RWPE2 (cell line): ENCODE results near the gene OSBPL6.

ENCODE experiments used
- ATAC-seq: fragments of 200-7000 bp; cut with Tn5 transposase; 3 replicates; pipeline ENCODE4 v1.9.1; 2021; ENCODE audit warnings: low read depth
- DNase-seq: peaks from one replicate; pipeline ENCODE4 v3.0.0-alpha.2; 2020; ENCODE audit warnings: low spot score
- H3K27ac ChIP-seq: fragments of 450-650 bp; 2 replicates; pipeline ENCODE4 v1.5.1; 2017; ENCODE audit warnings: mild to moderate bottlenecking; ENCODE audit not compliant: poor library complexity, severe bottlenecking
- H3K27me3 ChIP-seq: fragments of 250-450 bp; sonication (Bioruptor Pico); 2 replicates; pipeline ENCODE4 v1.5.1; 2021; ENCODE audit warnings: mild to moderate bottlenecking, moderate library complexity; ENCODE audit not compliant: insufficient read depth, poor library complexity, severe bottlenecking
- H3K36me3 ChIP-seq: fragments of 250-450 bp; sonication (Bioruptor Pico); 2 replicates; pipeline ENCODE4 v1.5.1; 2020; ENCODE audit warnings: low read depth, mild to moderate bottlenecking, moderate library complexity
- H3K4me1 ChIP-seq: fragments of 250-450 bp; sonication (Bioruptor Pico); 2 replicates; pipeline ENCODE4 v1.5.1; 2021; ENCODE audit warnings: mild to moderate bottlenecking, moderate library complexity; ENCODE audit not compliant: insufficient read depth, poor library complexity, severe bottlenecking
- H3K4me3 ChIP-seq: fragments of 250-450 bp; sonication (Bioruptor Pico); 2 replicates; pipeline ENCODE4 v1.5.1; 2021; ENCODE audit warnings: mild to moderate bottlenecking, moderate library complexity; ENCODE audit not compliant: severe bottlenecking
- H3K9me3 ChIP-seq: fragments of 250-450 bp; sonication (Bioruptor Pico); 2 replicates; pipeline ENCODE4 v1.5.1; 2021; ENCODE audit warnings: mild to moderate bottlenecking, moderate library complexity; ENCODE audit not compliant: severe bottlenecking
- TF ChIP-seq, protein P1 (sequence below): fragments of 450-650 bp; IDR thresholded peaks from one replicate; pipeline ENCODE4 v1.5.1; 2017; ENCODE audit warnings: mild to moderate bottlenecking, moderate library complexity; ENCODE audit not compliant: poor library complexity, severe bottlenecking

The OSBPL6 gene

DNA sequence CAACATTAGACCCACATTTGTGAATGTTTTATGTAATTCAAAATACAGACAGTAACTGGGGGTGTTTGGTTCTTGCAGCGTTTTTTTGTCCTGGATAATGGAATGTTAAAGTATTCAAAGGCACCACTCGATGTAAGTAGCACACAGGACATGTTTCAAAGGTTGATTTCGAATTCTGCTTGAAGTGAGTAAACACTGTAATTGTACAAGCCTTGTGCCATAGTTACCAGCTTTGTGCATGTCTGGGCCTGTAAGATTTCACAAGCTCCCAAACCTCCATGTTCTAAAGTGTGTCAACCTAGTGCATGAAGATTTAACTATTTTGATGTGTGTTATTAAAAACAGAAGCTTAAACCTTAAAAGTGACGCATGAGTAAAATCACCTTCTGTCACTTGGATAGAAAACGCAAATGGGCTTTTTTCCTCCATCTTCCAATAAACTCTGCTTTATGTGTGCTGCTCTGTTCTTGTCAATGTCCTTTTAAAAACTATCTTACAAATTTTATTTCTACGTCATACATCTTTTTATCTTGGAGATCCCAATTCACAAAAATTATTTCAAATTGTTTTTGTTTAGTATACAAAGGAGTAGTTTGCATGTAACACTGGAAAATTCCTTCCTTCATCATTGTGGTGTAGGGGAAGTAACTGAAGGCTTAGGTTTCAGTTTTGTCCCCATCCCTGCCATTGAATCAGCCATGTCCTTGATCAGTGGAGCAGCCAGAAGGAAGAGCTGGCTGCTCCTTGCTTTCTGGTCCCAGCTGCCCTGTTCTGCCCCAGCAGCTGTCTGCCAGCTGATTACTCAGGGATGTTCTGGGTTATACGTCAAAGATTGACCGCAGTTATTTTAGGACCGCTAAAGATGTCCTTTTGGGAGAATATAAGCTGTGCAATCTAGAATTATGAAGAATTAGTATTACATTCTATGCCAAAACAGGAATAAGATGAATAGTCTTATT lies 137.4 kb downstream of the OSBPL6 start:
- H3K27me3 ChIP-seq, result no peaks in the 10 kb centered on the region
- H3K4me3 ChIP-seq, result no peak overlapping the region
- TF ChIP-seq, protein P1, sequence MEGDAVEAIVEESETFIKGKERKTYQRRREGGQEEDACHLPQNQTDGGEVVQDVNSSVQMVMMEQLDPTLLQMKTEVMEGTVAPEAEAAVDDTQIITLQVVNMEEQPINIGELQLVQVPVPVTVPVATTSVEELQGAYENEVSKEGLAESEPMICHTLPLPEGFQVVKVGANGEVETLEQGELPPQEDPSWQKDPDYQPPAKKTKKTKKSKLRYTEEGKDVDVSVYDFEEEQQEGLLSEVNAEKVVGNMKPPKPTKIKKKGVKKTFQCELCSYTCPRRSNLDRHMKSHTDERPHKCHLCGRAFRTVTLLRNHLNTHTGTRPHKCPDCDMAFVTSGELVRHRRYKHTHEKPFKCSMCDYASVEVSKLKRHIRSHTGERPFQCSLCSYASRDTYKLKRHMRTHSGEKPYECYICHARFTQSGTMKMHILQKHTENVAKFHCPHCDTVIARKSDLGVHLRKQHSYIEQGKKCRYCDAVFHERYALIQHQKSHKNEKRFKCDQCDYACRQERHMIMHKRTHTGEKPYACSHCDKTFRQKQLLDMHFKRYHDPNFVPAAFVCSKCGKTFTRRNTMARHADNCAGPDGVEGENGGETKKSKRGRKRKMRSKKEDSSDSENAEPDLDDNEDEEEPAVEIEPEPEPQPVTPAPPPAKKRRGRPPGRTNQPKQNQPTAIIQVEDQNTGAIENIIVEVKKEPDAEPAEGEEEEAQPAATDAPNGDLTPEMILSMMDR, result no peak
- H3K9me3 ChIP-seq, result no peaks in the 10 kb centered on the region
- H3K36me3 ChIP-seq, result no peaks in the 10 kb centered on the region; the same call in 1 of the 2 replicates
- ATAC-seq, result peak; percentile 96
- peak overlapping the region; percentile 9 for H3K27ac ChIP-seq
- DNase-seq, result no peak
- H3K4me1 ChIP-seq, result peaks cover 12% of the 10 kb centered on the region

DNA sequence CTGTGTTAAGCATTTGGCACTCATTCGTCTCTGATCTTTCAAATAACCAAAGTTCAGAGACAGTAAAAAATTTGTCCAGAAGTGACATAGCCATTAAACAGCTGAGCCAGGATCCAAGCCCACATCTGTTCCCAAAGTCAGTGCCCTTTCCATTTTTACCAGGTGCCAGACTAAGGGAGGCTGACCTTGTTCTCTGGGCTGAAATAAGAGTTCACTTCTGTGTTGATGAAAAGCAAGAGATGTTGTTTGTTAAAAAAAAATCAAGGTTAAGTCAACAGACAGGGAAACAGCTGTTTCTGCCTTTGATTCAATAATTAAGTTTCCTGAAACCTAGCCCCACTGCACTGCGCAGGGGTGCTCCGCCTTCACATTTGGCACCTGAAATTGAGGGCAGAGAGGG lies 139.5 kb downstream of the OSBPL6 start:
- no peaks in the 10 kb centered on the region for H3K27me3 ChIP-seq
- peaks cover 12% of the 10 kb centered on the region for H3K4me1 ChIP-seq
- ATAC-seq (no peak), DNase-seq (no peak)
- TF ChIP-seq, protein P1, result no peak
- H3K9me3 ChIP-seq, result no peaks in the 10 kb centered on the region
- peaks cover 2% of the 10 kb centered on the region; the same call in 1 of the 2 replicates for H3K36me3 ChIP-seq
- H3K27ac ChIP-seq, result no peak overlapping the region
- no peak overlapping the region for H3K4me3 ChIP-seq

DNA sequence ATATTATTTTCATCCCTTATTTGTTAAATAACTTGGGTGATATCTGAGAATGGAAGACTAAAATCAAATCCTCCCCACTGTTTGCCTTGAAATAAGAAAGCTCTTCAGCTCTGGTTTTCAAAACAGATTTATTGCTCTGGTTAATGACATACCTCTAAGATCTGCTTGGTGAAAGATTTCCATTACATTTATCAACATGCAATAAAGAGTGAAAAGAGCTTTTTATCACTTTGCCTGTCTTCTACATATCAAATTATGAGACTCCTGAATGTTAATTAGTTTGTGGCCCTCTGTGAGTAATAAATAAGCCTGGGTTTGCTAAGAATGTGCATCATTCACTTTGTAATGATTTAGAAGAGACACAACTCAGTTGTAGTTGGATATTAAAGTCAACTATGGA lies 140.9 kb downstream of the OSBPL6 start:
- DNase-seq (no peak), ATAC-seq (no peak)
- H3K9me3 ChIP-seq, result no peaks in the 10 kb centered on the region
- H3K4me1 ChIP-seq, result peaks cover 12% of the 10 kb centered on the region
- H3K27ac ChIP-seq, result no peak overlapping the region
- no peak overlapping the region for H3K4me3 ChIP-seq
- TF ChIP-seq, protein P1, result no peak
- H3K36me3 ChIP-seq, result peaks cover 6% of the 10 kb centered on the region; the same call in 1 of the 2 replicates
- H3K27me3 ChIP-seq, result no peaks in the 10 kb centered on the region

DNA sequence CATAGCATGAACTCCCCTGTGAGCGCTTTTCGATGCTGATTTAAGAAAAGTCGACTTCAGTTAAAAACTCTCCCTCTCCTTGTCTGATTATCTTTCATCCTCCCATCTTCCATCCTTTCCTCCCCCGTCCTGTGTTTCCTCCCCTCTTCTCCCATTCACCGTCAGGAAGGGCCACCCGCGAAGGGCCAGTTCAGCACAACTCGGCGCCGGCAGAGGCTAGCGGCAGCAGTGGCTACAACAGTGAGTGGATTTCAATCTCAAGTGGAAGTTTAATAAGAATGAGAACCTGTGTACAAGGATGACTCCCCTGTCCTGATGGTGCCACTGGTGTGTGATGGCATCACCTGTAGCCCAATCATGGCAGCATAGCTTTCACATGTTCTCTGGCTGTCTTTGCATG lies 149.8 kb downstream of the OSBPL6 start:
- no peak overlapping the region for H3K4me3 ChIP-seq
- H3K27ac ChIP-seq, result no peak overlapping the region
- H3K27me3 ChIP-seq, result no peaks in the 10 kb centered on the region
- H3K4me1 ChIP-seq, result no peaks in the 10 kb centered on the region
- no peak for ATAC-seq
- 0 out of 2 replicates have a peak, but pooled peaks cover 1% of the 10 kb centered on the region for H3K36me3 ChIP-seq
- no peaks in the 10 kb centered on the region for H3K9me3 ChIP-seq
- TF ChIP-seq, protein P1, result no peak
- DNase-seq, result no peak

DNA sequence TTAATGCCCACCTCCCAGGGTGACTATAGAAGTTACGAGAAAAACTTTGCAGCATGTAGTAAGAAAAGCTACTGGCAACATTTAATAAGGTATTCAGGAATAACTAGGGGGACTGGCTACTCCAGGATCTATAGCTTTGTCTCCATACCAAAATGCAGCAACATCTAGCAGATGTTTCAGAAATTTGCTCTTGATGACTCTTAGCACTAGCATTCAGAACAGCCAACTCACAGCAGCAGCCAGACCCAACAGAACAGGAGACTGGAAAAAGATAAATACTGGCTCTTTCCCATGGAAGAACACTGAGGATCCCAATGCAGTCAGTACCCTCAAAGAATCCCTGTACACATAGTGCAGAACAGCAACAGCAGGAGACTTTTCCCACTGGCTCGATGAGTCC lies 151.6 kb downstream of the OSBPL6 start:
- Histone ChIP-seq H3K27me3 (no peaks in the 10 kb centered on the region), H3K27ac (no peak overlapping the region), H3K36me3 (no peaks in the 10 kb centered on the region; the same call in 1 of the 2 replicates), H3K4me1 (no peaks in the 10 kb centered on the region), H3K4me3 (no peak overlapping the region), H3K9me3 (no peaks in the 10 kb centered on the region)
- no peak for DNase-seq
- TF ChIP-seq, protein P1, result no peak
- ATAC-seq, result no peak
